Measurements from ENCODE around the gene RORB. TPM values are rescaled to one million over a fixed set of nuclear protein-coding genes. Genes with fewer than 3 reads are reported as not detected.

The RORB gene
- polyA plus RNA-seq, 1 donor from 2014 or later: 0.77 TPM

- Histone ChIP-seq H3K9me3 (ENCODE audit: low read length) (no peaks in the 10 kb centered on the region), H3K4me3 (ENCODE audit: low read length) (no peak overlapping the region), H3K79me2 (replicated peaks; ENCODE audit: insufficient read depth, low read length) (no peaks in the 10 kb centered on the region), H3K9ac (ENCODE audit: low read length) (no peak overlapping the region), H3K27ac (ENCODE audit: low read length) (no peak overlapping the region), H3K9me2 (ENCODE audit: insufficient read depth, low read length) (no peaks in the 10 kb centered on the region), H2AFZ (ENCODE audit: low read depth, low read length) (no peak overlapping the region), H3F3A (ENCODE audit: insufficient read depth, low read length, poor library complexity, severe bottlenecking) (no peaks in the 10 kb centered on the region), H3K4me2 (ENCODE audit: low read length) (no peak overlapping the region), H3K27me3 (ENCODE audit: insufficient read depth, low read depth, low read length) (no peaks in the 10 kb centered on the region), H4K20me1 (ENCODE audit: insufficient read depth) (no peaks in the 10 kb centered on the region), H3K36me3 (ENCODE audit: insufficient read depth, low read length) (no peaks in the 10 kb centered on the region)
- TF ChIP-seq EP300 (conservative IDR thresholded peaks at IDR 0.05; ENCODE audit: poor library complexity, severe bottlenecking) (no peak), POLR2AphosphoS5 (IDR thresholded peaks at IDR 0.05) (no peak), EZH2 (IDR thresholded peaks at IDR 0.05; ENCODE audit: borderline replicate concordance, insufficient read depth, low read length, poor library complexity, severe bottlenecking) (no peak), MXI1 (conservative IDR thresholded peaks at IDR 0.05; ENCODE audit: poor library complexity, severe bottlenecking) (no peak), SMC3 (conservative IDR thresholded peaks at IDR 0.05; ENCODE audit: poor library complexity) (no peak), CTCF (IDR thresholded peaks at IDR 0.05; ENCODE audit: poor library complexity, severe bottlenecking) (no peak), REST (IDR thresholded peaks at IDR 0.05; ENCODE audit: borderline replicate concordance) (no peak), TAF1 (IDR thresholded peaks at IDR 0.05; ENCODE audit: low read depth) (no peak), RAD21 (conservative IDR thresholded peaks at IDR 0.05) (no peak)
Measured at GRCh38 chr9:74512416-74512815, 15.3 kb downstream of the RORB start.

- no peak overlapping the region for H3K27ac ChIP-seq (ENCODE audit: low read length)
- H3K79me2 ChIP-seq (replicated peaks; ENCODE audit: insufficient read depth, low read length): no peaks in the 10 kb centered on the region
- H3K9ac ChIP-seq (ENCODE audit: low read length): no peak overlapping the region
- no peaks in the 10 kb centered on the region for H3F3A ChIP-seq (ENCODE audit: insufficient read depth, low read length, poor library complexity, severe bottlenecking)
- H3K4me2 ChIP-seq (ENCODE audit: low read length): no peak overlapping the region
- H3K4me3 ChIP-seq (ENCODE audit: low read length): no peak overlapping the region
- H2AFZ ChIP-seq (ENCODE audit: low read depth, low read length): no peak overlapping the region
- no peaks in the 10 kb centered on the region for H3K9me3 ChIP-seq (ENCODE audit: low read length)
- TF ChIP-seq MXI1 (conservative IDR thresholded peaks at IDR 0.05; ENCODE audit: poor library complexity, severe bottlenecking): no peak
- no peak for TF ChIP-seq POLR2AphosphoS5 (IDR thresholded peaks at IDR 0.05)
- no peak for TF ChIP-seq CTCF (IDR thresholded peaks at IDR 0.05; ENCODE audit: poor library complexity, severe bottlenecking)
- TF ChIP-seq RAD21 (conservative IDR thresholded peaks at IDR 0.05): no peak
- TF ChIP-seq EZH2 (IDR thresholded peaks at IDR 0.05; ENCODE audit: borderline replicate concordance, insufficient read depth, low read length, poor library complexity, severe bottlenecking): no peak
- no peaks in the 10 kb centered on the region for H3K9me2 ChIP-seq (ENCODE audit: insufficient read depth, low read length)
- no peaks in the 10 kb centered on the region for H4K20me1 ChIP-seq (ENCODE audit: insufficient read depth)
- H3K36me3 ChIP-seq (ENCODE audit: insufficient read depth, low read length): no peaks in the 10 kb centered on the region
- H3K27me3 ChIP-seq (ENCODE audit: insufficient read depth, low read depth, low read length): no peaks in the 10 kb centered on the region
Measured at GRCh38 chr9:74513221-74513620, 16.1 kb downstream of the RORB start.

All from neural cell (in vitro differentiated cells).